GM12801 (cell line): ENCODE results near the gene CLDN9.

Source experiments
- TF ChIP-seq, protein P1 (sequence below): IDR thresholded peaks from one replicate; pipeline ENCODE4 v1.5.1; 2011; ENCODE audit warnings: control low read depth; ENCODE audit not compliant: insufficient read length; ENCODE audit errors: extremely low read depth

Gene CLDN9

DNA sequence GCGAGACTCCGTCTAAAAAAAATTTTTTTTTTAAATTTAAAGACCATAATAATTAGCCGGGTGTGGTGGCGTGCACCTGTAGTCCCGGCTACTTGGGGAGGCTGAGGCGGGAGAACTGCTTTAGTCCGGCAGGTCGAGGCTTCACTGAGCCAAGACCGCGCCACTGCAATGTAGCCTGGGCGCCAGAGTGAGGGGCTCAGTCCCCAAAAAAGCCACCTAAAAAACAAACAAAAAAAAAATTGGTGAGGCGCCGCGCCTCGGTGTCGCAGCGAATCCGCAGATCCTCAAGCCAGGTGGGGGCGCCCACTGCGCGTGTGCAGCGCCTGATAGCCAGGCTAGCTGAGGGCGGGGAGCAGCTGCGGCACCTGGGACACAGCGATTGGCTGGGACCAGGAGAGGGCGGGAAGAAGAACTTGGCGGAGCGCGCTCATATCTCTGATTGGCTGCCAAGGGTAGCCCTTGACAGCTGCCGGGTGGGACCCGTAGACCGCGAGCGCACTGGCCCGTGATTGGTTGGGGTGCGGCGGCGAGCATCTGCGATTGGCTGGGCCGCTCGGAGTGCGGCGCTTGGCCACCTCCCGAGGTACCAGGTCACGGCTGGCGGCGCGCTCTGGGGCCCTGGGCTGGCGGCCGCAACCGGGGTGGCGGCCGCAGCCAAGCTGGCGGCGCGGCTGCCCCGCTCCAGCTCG, 9.0 kb upstream of the CLDN9 start:
- TF ChIP-seq, protein P1, sequence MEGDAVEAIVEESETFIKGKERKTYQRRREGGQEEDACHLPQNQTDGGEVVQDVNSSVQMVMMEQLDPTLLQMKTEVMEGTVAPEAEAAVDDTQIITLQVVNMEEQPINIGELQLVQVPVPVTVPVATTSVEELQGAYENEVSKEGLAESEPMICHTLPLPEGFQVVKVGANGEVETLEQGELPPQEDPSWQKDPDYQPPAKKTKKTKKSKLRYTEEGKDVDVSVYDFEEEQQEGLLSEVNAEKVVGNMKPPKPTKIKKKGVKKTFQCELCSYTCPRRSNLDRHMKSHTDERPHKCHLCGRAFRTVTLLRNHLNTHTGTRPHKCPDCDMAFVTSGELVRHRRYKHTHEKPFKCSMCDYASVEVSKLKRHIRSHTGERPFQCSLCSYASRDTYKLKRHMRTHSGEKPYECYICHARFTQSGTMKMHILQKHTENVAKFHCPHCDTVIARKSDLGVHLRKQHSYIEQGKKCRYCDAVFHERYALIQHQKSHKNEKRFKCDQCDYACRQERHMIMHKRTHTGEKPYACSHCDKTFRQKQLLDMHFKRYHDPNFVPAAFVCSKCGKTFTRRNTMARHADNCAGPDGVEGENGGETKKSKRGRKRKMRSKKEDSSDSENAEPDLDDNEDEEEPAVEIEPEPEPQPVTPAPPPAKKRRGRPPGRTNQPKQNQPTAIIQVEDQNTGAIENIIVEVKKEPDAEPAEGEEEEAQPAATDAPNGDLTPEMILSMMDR, result no peak

DNA sequence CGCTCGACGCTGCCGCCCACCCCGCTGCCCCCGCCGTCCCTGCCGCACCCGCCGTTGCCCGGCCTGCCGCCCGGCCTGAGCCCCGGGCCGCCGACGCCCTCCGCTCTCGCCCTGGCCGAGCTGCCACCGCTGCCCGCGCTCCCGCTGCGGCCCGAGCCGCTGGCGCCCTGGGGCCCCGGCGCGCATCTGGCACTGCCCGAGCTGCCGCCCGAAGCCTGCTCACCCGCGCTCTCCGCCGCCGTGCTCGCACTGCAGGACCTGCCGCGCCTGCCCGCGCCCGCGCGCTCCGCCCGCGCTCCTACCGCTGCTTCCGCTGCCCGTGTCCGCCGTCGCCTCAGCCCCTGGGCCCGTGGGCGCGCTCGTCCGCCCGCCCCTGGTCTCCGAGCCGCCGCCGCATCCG, 8.4 kb upstream of the CLDN9 start:
- TF ChIP-seq, protein P1, result no peak

DNA sequence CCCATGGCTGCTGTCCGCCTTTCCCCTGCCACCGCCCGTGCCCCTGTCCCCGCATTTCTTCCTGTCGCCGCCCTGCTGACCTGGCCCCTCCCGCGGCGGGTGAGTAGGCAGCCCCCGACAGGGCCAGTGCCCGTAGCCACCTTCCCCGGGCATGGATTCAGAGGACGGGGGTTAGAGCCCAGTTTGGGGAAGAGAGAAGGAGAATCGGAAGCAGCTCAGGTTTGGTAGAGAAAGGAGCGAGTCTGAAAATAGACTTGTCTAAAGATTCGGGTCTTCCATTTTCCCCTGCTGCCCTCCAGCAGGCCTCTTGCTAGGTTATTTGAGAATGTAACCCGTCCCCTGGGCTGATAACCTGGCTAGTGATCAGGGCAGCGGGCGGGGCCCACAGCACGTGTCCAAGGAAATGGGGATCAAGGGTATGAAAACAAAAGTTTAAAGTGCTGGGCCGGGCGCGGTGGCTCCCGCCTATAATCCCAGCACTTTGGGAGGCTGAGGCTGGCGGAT, 7.9 kb upstream of the CLDN9 start:
- TF ChIP-seq, protein P1, result no peak

DNA sequence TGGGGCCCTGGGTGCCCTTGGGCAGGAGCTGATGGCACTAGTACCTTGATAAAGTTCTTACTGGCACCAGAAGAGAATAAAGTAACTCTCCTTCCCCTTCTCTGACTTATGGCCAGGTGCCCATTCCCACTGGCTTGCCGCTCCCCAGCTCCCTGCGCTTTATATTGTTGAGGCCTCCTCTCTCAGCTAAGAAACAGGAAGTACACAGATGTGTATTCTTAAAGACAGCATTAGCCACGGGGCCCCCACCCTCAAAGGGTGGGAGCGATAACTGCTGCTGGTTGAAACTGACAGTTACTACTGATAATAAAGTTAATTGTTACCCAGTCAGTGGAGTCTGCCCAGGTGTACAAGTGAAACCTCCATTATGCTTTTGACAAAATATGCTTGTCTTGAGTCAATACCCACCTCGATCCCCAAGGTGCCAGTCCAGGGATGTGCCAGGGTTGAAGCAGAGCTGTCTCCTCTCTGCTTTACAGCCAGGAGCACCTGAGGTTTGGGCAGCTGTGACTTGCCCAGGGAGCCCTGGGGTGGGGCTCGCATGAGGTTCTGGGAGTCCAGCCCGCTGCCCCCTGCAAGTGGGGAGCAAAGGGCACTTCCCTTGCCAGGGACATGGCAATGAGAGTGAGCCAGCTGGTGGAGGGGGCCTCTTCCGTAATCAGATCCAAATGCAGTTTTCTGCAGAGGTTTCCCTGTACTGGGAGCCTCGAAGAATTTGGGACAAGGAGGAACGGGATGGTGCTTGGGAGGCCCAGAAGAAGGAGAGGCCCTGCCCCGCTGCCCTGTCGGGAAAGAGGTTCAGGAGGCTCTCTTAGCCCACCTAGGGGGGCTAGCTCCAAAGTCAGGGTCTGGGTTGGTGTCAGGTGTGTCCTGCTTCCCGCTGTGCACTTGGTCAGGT, 5.4 kb upstream of the CLDN9 start:
- TF ChIP-seq, protein P1, result no peak

DNA sequence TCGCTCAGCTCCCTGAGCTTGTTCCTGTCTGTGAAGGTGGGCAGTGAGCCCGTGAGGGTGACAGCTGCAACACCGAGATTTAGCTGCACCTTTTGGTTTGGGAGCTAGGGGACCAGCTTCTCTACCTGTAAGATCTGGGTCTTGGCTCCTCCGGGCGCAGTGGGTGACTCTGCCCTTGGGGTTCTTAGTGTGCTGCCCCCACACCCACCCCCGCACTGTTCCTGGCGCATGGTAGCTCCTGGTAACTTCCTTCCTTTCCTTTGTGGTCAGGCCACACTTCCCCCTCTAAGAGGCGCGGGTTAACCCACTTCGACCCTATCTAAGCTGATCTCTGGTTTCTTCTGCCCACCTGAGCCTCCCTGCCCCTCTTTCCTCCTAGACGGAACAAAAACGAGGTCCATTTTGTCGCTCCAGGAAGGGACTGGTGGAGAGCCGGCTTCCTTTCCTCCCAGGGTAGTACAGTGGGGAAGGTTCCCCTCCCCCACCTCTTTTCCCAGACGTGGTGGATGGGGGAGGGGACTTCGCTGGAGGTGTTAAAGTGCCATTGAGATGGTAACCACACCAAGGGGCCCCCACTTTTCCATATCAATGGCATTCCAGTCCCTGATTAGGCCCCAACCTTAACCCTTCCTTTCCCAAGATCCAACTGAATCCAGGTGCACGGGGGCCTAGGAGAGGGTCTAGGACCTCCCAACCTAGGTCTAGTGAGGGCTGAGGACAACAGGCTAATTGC, 4.6 kb upstream of the CLDN9 start:
- TF ChIP-seq, protein P1, result no peak

DNA sequence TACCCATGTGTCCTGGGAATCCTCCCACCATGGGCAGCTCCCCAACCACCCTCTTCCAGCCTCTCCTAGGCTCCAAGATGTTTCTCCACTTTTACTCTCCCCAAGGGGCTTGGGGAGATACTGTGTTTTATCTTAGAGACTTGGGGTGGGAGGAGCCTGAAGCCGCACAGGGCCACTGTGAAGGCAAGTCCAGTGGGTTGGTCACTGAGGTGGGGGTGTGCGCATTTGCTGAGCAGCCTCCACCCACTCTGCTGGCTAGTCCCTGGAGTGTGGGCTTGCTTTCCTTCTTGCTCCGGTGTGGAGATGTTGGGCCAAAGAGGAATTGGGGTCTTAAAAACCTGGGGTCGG, 4.1 kb upstream of the CLDN9 start:
- TF ChIP-seq, protein P1, result no peak

DNA sequence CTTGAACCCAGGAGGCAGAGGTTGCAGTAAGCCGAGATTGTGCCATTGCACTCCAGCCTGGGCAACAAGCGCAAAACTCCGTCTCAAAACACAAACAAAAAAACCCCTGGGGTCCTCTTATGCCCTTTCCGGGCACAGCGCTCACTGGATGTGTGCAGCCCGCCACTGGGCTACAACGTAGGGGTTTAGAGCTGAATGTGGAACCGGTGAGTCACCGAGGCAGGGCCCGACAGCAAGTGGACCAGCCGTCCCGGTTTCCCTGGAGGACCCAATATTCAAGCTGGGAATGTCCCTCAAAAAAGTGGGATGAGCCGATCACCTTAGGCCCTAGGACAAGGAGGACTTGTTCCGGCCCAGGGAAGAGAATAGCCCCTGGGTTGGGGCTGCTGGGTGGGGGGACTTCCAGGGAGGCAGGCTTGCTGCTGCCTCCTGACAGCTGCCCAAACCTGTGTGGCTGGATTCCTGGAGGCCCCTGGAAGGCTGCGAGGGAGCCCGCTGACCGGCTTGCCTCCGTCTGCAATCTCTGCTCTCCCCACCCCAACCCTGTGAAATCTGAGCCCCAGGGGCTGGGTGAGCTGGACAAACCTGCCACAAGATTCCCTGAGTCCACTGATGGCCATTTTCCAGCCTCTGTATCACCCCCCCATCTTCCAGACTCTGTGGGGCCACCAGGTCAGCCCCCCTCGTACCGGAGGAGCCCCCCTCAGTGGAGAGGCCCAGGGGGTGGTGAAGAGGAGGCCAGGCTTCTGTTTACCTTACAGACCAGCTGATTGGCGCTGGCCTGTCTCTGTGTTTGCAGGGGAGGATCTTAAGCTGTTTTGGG, 2.9 kb upstream of the CLDN9 start:
- TF ChIP-seq, protein P1, result no peak
